Trophoblast cell (in vitro differentiated cells and primary cell): Measurements from ENCODE around the gene RASIP1.

ENCODE experiments used
- DNase-seq, 2 donors: peaks; one replicate each; pipeline ENCODE4 v3.0.0-alpha.2; 2016
- H2AFZ ChIP-seq: 2 replicates; pipeline ENCODE4 v1.6.1; 2013; ENCODE audit warnings: low read length, moderate library complexity, mild to moderate bottlenecking; ENCODE audit not compliant: insufficient read depth, poor library complexity
- H2AK5ac ChIP-seq: 2 replicates; pipeline ENCODE4 v1.6.1; 2013; ENCODE audit warnings: mild to moderate bottlenecking, low read length
- H2BK120ac ChIP-seq: 2 replicates; pipeline ENCODE4 v1.6.1; 2013; ENCODE audit warnings: low read length, mild to moderate bottlenecking, moderate library complexity; ENCODE audit not compliant: insufficient read depth, poor library complexity
- H2BK12ac ChIP-seq: 2 replicates; pipeline ENCODE4 v1.6.1; 2013; ENCODE audit warnings: mild to moderate bottlenecking, low read length, moderate library complexity
- H2BK5ac ChIP-seq: 2 replicates; pipeline ENCODE4 v1.6.1; 2013; ENCODE audit warnings: low read length, low read depth, moderate library complexity, mild to moderate bottlenecking; ENCODE audit not compliant: poor library complexity
- H3K14ac ChIP-seq: 2 replicates; pipeline ENCODE4 v1.6.1; 2013; ENCODE audit warnings: mild to moderate bottlenecking, low read length
- H3K18ac ChIP-seq: 2 replicates; pipeline ENCODE4 v1.6.1; 2013; ENCODE audit warnings: mild to moderate bottlenecking, low read length
- H3K23ac ChIP-seq: 2 replicates; pipeline ENCODE4 v1.6.1; 2013; ENCODE audit warnings: low read length
- H3K27ac ChIP-seq: 2 replicates; pipeline ENCODE4 v1.5.1; 2013; ENCODE audit warnings: low read depth, mild to moderate bottlenecking, inconsistent platforms, low read length, moderate library complexity
- H3K27me3 ChIP-seq: 2 replicates; pipeline ENCODE4 v1.6.1; 2013; ENCODE audit warnings: inconsistent platforms, mild to moderate bottlenecking, low read length, moderate library complexity; ENCODE audit not compliant: insufficient read depth
- H3K36me3 ChIP-seq, 2 experiments: 1 replicate in 1 of 2; 2 replicates in 1 of 2; pipeline ENCODE4 v1.6.1; 2013; ENCODE audit warnings: low read length in 2 of 2, mild to moderate bottlenecking in 2 of 2, moderate library complexity in 1 of 2; ENCODE audit not compliant: insufficient read depth in 2 of 2, control insufficient read depth in 1 of 2
- H3K4ac ChIP-seq: 2 replicates; pipeline ENCODE4 v1.6.1; 2013; ENCODE audit warnings: low read depth, mild to moderate bottlenecking, low read length, moderate library complexity
- H3K4me1 ChIP-seq, 2 experiments: 1 replicate in 1 of 2; 2 replicates in 1 of 2; pipeline ENCODE4 v1.6.1; 2013; ENCODE audit warnings: low read length in 2 of 2, mild to moderate bottlenecking in 2 of 2, moderate library complexity in 1 of 2; ENCODE audit not compliant: insufficient read depth in 2 of 2, control insufficient read depth in 1 of 2
- H3K4me2 ChIP-seq: 2 replicates; pipeline ENCODE4 v1.6.1; 2013; ENCODE audit warnings: inconsistent platforms, mild to moderate bottlenecking, low read length, moderate library complexity
- H3K4me3 ChIP-seq: 2 replicates; pipeline ENCODE4 v1.5.1; 2013; ENCODE audit warnings: mild to moderate bottlenecking, low read depth, low read length, inconsistent platforms
- H3K79me1 ChIP-seq: one replicate; pipeline ENCODE4 v1.6.1; 2013; ENCODE audit warnings: low read length
- H3K79me2 ChIP-seq: 2 replicates; pipeline ENCODE4 v1.6.1; 2013; ENCODE audit warnings: low read length, mild to moderate bottlenecking; ENCODE audit not compliant: control insufficient read depth, insufficient read depth, poor library complexity
- H3K9ac ChIP-seq: 2 replicates; pipeline ENCODE4 v1.6.1; 2013; ENCODE audit warnings: mild to moderate bottlenecking, low read length
- H3K9me3 ChIP-seq: 2 replicates; pipeline ENCODE4 v1.6.1; 2013; ENCODE audit warnings: low read depth, mild to moderate bottlenecking, control low read depth, inconsistent platforms, low read length; ENCODE audit not compliant: insufficient read depth
- H4K12ac ChIP-seq: 2 replicates; pipeline ENCODE4 v1.6.1; 2013; ENCODE audit warnings: low read depth, mild to moderate bottlenecking, low read length, moderate library complexity
- H4K8ac ChIP-seq: 2 replicates; pipeline ENCODE4 v1.6.1; 2013; ENCODE audit warnings: low read depth, mild to moderate bottlenecking, low read length, moderate library complexity
- H4K91ac ChIP-seq: one replicate; pipeline ENCODE4 v1.6.1; 2013; ENCODE audit warnings: low read depth, mild to moderate bottlenecking, low read length, moderate library complexity
- WGBS: extraction: QIAGEN DNeasy Blood & Tissue Kit; methylation state at CpG from one replicate; pipeline ENCODE4 v1.1.7; 2013; ENCODE audit warnings: missing lambda C conversion rate; ENCODE audit not compliant: insufficient read length, insufficient coverage; ENCODE audit errors: extremely low coverage; 5-methylcytosine and 5-hydroxymethylcytosine counted together

RASIP1 gene

GRCh38 chr19:48722196-48722708 is 18.2 kb downstream of the RASIP1 start:
- Histone ChIP-seq H2BK12ac (no peak overlapping the region), H3K14ac (no peak overlapping the region), H2AK5ac (no peak overlapping the region), H3K4ac (no peak overlapping the region), H3K4me2 (no peak overlapping the region), H3K27ac (no peak overlapping the region), H3K9ac (no peak overlapping the region), H4K8ac (no peak overlapping the region), H2BK120ac (no peak overlapping the region), H4K12ac (no peak overlapping the region), H4K91ac (no peak overlapping the region), H3K23ac (no peak overlapping the region), H3K36me3 (no peaks in the 10 kb centered on the region), H3K9me3 (peaks cover 6% of the 10 kb centered on the region), H3K18ac (no peak overlapping the region), H3K4me3 (no peak overlapping the region), H3K79me1 (peaks cover 3% of the 10 kb centered on the region), H2AFZ (no peak overlapping the region), H3K4me1 (peaks cover 2 to 3% of the 10 kb centered on the region in 2 experiments), H2BK5ac (no peak overlapping the region), H3K79me2 (no peaks in the 10 kb centered on the region), H3K27me3 (no peaks in the 10 kb centered on the region)
- no peak for DNase-seq
- no CpG with 5 or more reads among the region's 11 CpGs for WGBS

- Histone ChIP-seq H4K91ac (peak overlapping the region; percentile 40), H3K9ac (peak overlapping the region; percentile 37), H2BK12ac (no peak overlapping the region), H3K14ac (peak overlapping the region; percentile 43), H3K79me2 (no peaks in the 10 kb centered on the region), H3K4ac (no peak overlapping the region), H2BK5ac (no peak overlapping the region), H2AFZ (peak overlapping the region; percentile 74), H3K4me3 (peak overlapping the region; percentile 77), H2BK120ac (peak overlapping the region; percentile 19), H4K12ac (peak overlapping the region; percentile 47), H3K27me3 (no peaks in the 10 kb centered on the region), H3K9me3 (no peaks in the 10 kb centered on the region), H3K4me1 (peaks cover 6 to 9% of the 10 kb centered on the region in 2 experiments), H3K23ac (no peak overlapping the region), H3K27ac (peak overlapping the region; percentile 4), H3K36me3 (no peaks in the 10 kb centered on the region), H4K8ac (peak overlapping the region; percentile 75), H3K18ac (peak overlapping the region; percentile 28), H3K79me1 (peaks cover 3% of the 10 kb centered on the region), H3K4me2 (peak overlapping the region; percentile 66), H2AK5ac (no peak overlapping the region)
- DNase-seq, result peak; percentile 100
- WGBS, result no CpG with 5 or more reads among the region's 42 CpGs
These were observed 19.7 kb downstream of the RASIP1 start for GRCh38 chr19:48720613-48721296.

DNA sequence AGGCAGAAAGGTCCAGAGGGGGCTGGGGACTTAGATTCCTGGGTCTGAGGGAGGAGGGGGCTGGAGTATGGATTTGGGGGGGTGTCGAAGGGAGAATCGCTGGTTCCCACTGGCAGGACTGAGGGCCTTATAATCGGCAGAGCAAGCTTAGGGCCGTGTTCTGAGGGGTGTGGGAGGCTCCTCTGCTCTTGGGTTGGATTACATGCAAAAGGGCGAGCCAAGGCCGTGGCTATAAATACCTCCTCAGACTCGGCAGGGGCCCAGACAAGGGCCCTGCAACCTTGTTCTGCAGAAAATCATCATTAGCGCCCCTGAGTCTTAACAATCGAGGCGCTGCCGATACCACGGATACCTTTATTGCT is 20.2 kb downstream of the RASIP1 start:
- Histone ChIP-seq H3K9me3 (no peaks in the 10 kb centered on the region), H2BK120ac (no peak overlapping the region), H2AK5ac (no peak overlapping the region), H2AFZ (peak overlapping the region; percentile 30), H3K14ac (no peak overlapping the region), H2BK12ac (no peak overlapping the region), H3K4me1 (peaks cover 6 to 9% of the 10 kb centered on the region in 2 experiments), H2BK5ac (no peak overlapping the region), H3K9ac (no peak overlapping the region), H3K4me2 (peak overlapping the region; percentile 34), H4K12ac (peak overlapping the region; percentile 59), H3K27me3 (no peaks in the 10 kb centered on the region), H3K27ac (no peak overlapping the region), H4K91ac (no peak overlapping the region), H3K4me3 (no peak overlapping the region), H3K36me3 (no peaks in the 10 kb centered on the region), H3K79me1 (peaks cover 3% of the 10 kb centered on the region), H3K79me2 (no peaks in the 10 kb centered on the region), H3K4ac (no peak overlapping the region), H3K18ac (no peak overlapping the region), H4K8ac (peak overlapping the region; percentile 73), H3K23ac (no peak overlapping the region)
- DNase-seq, result no peak
- WGBS, result no CpG with 5 or more reads among the region's 12 CpGs

- Histone ChIP-seq H3K9ac (no peak within 1 kb of the TSS), H2AK5ac (no peak within 1 kb of the TSS), H2BK120ac (no peak within 1 kb of the TSS), H4K8ac (peak within 1 kb of the TSS; percentile 73), H4K91ac (no peak within 1 kb of the TSS), H3K79me2 (peaks cover 3% of the 10 kb centered on the region), H3K4me2 (peak within 1 kb of the TSS; percentile 34), H3K18ac (no peak within 1 kb of the TSS), H2BK5ac (no peak within 1 kb of the TSS), H3K23ac (no peak within 1 kb of the TSS), H2BK12ac (no peak within 1 kb of the TSS), H3K9me3 (no peaks in the 10 kb centered on the region), H3K79me1 (peaks cover 6% of the 10 kb centered on the region), H3K4ac (no peak within 1 kb of the TSS), H4K12ac (peak within 1 kb of the TSS; percentile 59), H3K4me1 (peaks cover 8 to 14% of the 10 kb centered on the region in 2 experiments), H3K36me3 (no peaks in the 10 kb centered on the region), H3K4me3 (no peak within 1 kb of the TSS), H3K14ac (no peak within 1 kb of the TSS), H3K27me3 (no peaks in the 10 kb centered on the region), H2AFZ (peak within 1 kb of the TSS; percentile 30), H3K27ac (no peak within 1 kb of the TSS)
- WGBS, result no CpG with 5 or more reads among the region's 33 CpGs
- no peak for DNase-seq
These were observed 20.9 kb downstream of the RASIP1 start, which contains the start of gene MAMSTR for GRCh38 chr19:48719263-48720171. TSS of gene MAMSTR (minus strand) at chr19:48719725. CDS start at chr19:48719031, 694 bp downstream.
